ENCODE data around the gene FBXO41.

Gene FBXO41

DNA sequence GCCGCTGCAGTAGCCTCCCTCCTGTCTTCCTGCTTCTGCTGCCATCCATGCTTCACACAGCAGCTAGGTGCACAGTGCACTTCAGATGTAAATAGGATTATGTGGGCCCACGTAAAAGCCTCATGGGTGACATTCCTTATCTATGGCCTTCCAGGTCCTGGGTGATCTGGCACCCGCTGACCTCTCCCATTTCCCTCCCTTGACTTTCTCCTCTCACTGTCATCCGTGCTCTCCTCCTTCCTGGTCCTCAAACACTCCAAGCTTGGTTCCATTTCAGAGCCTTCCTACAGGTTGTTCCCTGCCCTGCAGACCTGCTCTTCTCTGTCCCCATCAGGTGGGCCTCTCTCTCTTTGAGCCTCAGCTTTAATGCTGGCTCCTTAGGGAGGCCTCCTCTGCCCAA lies 74.3 kb downstream of the FBXO41 start:
- DNase-seq: no peak

DNA sequence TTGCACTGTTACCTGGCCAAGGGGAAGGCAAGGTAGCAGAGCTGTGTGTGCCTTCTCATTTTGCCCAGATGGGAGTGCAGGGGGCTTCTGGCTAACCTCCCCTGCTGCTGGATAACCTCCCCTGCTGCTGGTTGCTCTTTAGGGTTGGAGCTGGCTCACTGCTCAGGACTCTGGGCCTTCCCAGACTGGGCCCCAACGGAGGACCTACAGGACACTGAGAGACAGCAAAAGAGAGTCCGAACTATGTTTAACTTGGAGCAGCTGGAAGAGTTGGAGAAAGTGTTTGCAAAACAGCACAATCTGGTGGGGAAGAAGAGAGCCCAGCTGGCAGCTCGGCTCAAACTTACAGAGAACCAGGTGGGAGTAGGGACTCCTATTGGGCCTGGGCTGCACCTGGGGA lies 76.0 kb downstream of the FBXO41 start:
- DNase-seq: no peak

- no peak for DNase-seq
Measured at GRCh38 chr2:73205611-73206010, 78.7 kb downstream of the FBXO41 start.

All from midbrain (tissue), 1 donor.